GM12872 (cell line): Measurements from ENCODE around the gene ERCC2.

Experiments used
- CTCF ChIP-seq: IDR thresholded peaks from 3 replicates; pipeline ENCODE4 v1.5.1; 2011; ENCODE audit warnings: low read depth, mild to moderate bottlenecking, low read length, moderate library complexity; ENCODE audit not compliant: insufficient read depth

Gene ERCC2

GRCh38 chr19:45346449-45346848 lies 23.9 kb downstream of the ERCC2 start:
- TF ChIP-seq CTCF, result no peak

- no peak for TF ChIP-seq CTCF
Measured at GRCh38 chr19:45345506-45345860, 24.9 kb downstream of the ERCC2 start.

- TF ChIP-seq CTCF, result no peak
Measured at GRCh38 chr19:45344621-45345505, 25.5 kb downstream of the ERCC2 start.

GRCh38 chr19:45342911-45343310 lies 27.5 kb downstream of the ERCC2 start:
- TF ChIP-seq CTCF, result no peak

- TF ChIP-seq CTCF, result no peak
Measured at GRCh38 chr19:45340899-45341453, 29.4 kb downstream of the ERCC2 start.

- no peak for TF ChIP-seq CTCF
Measured at GRCh38 chr19:45340232-45340898, 30.0 kb downstream of the ERCC2 start, which contains the start of gene KLC3. Gene KLC3, plus strand, starts transcription at chr19:45340750. Its CDS starts 4,792 bp downstream, at chr19:45345542.

GRCh38 chr19:45339629-45340028 lies 30.7 kb downstream of the ERCC2 start:
- TF ChIP-seq CTCF, result no peak
